ENCODE data around the gene DVL3.
A peak's percentile ranks its signal among the peaks of the same experiment; 100 is the strongest.

The DVL3 gene

DNA sequence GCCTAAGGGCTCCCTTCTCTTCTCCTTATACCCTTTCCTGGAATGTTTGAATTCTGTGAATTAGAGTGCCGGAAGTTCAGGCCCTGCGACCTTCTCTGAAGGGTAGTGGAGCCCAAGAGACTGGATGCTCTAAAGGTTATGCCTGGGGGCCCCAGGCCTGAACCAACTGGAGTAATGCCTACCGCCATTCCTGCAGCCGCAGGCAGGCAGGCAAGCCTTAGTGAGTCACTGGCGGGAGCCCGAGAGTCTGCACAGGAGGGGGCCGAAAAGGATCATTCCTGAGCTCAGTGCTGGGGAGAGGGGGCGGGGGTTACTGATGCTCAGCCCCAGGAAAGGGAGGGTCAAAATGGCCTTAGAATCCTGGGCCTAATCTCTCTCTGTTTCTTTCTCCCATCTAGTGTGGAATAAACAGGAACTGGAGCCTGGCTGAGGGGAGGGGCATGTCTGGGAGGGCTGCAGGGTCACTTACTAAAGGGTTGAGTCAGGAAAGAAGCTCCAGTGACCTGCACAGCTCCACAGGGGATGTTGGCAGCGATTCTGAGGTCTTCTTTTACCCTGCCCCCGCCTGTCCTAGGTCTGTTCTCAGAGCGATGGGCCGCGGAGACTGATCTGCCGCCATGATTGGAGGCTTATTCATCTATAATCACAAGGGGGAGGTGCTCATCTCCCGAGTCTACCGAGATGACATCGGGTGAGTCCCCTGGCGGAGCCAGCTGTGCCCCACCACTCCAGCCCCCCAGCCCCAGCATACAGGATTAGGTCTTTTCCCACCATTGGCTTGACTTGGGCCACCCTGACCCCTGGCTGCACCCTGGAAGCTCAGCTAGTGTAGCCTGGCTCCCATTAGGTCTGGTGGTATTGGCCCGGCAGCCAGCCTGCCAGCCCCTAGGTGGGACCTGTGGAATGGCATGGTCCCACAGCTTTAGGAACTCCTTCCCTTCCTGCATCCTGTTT lies 21.5 kb downstream of the DVL3 start:
- H3K4me3 ChIP-seq (ENCODE audit: low read depth, low read length): peak overlapping the region; percentile 93

DNA sequence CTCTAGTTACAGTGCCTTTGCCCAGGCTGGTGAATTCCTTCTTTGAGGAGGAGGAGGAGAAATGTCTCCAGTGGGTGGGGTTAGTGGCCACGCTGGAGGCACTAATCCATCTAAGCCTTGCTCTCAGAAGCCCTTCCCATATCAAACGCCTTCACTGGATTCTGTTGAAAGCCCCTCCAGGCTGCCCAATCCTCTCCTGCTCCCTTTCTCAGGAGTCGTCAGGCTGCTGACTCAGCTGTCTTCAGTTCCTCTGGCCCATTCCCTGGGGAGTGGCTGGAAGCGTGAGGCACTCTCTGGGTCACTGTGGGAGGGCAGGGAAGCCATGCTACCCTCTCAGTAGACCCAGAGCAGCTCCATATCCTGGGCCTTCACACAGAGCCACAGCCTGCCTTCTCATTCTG lies 22.2 kb downstream of the DVL3 start:
- H3K4me3 ChIP-seq (ENCODE audit: low read depth, low read length): no peak overlapping the region

DNA sequence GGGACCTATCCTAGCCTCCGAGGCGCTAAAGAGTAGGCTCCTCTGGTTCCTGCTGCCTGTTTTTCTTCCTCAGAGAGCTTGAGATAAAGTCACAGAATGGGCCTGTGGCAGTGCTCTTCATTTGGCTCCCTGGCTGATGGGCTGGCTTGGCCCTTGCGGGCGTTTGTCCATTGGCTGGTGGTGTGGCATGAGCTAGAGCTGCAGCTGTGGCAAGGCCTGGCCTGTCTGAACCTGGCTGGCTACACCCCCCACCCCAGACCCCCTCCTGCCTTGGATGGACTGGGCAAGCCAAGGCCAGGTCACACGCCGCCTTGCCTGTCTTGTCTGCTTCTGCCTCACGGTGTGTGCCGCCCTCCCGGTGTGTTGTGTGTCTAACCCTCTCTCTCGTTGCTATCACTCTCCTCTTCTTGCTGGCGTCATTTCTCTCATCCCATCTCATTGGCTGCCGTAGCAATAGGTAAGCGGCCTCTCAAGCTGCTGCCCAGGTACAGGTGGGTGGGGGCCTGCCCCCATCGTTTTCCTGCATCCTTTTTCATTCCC lies 22.7 kb downstream of the DVL3 start:
- no peak overlapping the region for H3K4me3 ChIP-seq (ENCODE audit: low read depth, low read length)

DNA sequence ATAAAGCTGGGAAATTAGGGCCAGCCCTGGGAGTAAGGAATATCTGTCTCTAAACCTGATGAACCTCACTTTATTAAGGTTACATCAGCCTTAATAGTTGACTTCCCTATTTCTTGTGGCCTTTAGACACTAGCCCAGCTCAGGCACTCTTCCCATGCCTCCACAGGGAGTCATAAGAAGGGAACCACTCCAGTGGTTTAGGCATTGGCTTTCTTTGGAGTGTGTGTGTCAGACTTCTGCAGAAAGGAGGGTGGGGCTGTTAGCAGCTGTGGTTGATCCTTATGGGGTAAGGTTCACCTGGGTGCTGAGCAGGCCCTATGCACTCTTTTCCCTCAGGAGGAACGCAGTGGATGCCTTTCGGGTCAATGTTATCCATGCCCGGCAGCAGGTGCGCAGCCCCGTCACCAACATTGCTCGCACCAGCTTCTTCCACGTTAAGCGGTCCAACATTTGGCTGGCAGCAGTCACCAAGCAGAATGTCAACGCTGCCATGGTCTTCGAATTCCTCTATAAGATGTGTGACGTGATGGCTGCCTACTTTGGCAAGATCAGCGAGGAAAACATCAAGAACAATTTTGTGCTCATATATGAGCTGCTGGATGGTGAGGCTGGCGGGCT lies 23.5 kb downstream of the DVL3 start:
- H3K4me3 ChIP-seq (ENCODE audit: low read depth, low read length): no peak overlapping the region

DNA sequence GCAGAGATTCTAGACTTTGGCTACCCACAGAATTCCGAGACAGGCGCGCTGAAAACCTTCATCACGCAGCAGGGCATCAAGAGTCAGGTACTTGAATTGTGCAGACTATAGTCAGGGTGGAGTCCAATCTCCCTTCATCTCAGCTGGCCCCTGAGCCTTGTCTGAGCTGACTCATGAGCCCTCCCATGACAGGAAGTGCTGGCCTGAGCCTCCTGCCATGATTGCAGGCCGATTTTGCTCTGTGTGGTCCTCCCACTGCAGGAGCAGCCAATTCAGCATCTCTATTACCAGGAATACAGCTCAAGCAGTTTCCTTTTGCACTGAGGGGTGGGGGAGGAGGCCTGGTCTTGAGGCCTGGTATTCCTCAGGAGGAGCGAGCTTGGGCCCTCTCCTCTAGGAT lies 25.0 kb downstream of the DVL3 start:
- H3K4me3 ChIP-seq (ENCODE audit: low read depth, low read length): no peak overlapping the region

- H3K4me3 ChIP-seq (ENCODE audit: low read depth, low read length): no peak overlapping the region
Observed at GRCh38 chr3:184181596-184181995, 26.4 kb downstream of the DVL3 start.

GRCh38 chr3:184183679-184184078 lies 28.5 kb downstream of the DVL3 start:
- no peak overlapping the region for H3K4me3 ChIP-seq (ENCODE audit: low read depth, low read length)

DNA sequence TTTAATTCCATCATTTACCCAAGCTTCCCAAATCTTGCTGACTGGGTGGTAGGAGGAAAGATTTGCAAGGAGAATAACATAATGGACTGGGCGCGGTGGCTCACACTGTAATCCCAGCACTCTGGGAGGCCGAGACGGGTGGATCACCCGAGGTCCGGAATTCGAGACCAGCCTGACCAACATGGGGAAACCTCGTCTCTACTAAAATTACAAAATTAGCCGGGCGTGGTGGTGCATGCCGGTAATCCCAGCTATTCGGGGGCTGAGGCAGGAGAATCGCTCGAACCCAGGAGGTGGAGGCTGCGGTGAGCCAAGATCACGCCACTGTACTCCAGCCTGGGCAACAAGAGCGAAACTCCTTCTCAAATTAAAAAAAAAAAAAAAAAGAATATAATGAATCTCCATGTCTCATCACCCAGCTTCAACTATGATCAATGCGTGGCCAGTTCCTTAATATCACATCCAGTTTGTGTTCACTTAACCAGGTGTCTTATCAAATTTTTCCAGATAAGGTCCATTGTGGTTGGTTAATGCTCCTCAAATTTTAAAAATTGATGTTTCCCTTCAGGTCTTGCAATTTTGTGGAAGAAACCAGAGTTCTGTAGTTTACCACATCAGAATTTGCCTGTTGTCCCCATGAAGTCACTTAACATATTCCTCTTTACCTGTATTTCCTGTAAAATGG lies 29.5 kb downstream of the DVL3 start:
- no peak overlapping the region for H3K4me3 ChIP-seq (ENCODE audit: low read depth, low read length)

- H3K4me3 ChIP-seq (ENCODE audit: low read depth, low read length): peak overlapping the region; percentile 98
Observed at GRCh38 chr3:184185461-184186183, 30.4 kb downstream of the DVL3 start.

GRCh38 chr3:184186184-184186901 lies 31.2 kb downstream of the DVL3 start, which contains the start of gene ABCF3:
TSS of gene ABCF3 (plus strand) at chr3:184186199. CDS start at chr3:184186208, 9 bp downstream.
- H3K4me3 ChIP-seq (ENCODE audit: low read depth, low read length): peak within 1 kb of the TSS; percentile 98

- H3K4me3 ChIP-seq (ENCODE audit: low read depth, low read length): peak overlapping the region; percentile 98
Observed at GRCh38 chr3:184186902-184187207, 31.7 kb downstream of the DVL3 start.

- no peak overlapping the region for H3K4me3 ChIP-seq (ENCODE audit: low read depth, low read length)
Observed at GRCh38 chr3:184188080-184188479, 32.9 kb downstream of the DVL3 start.

GRCh38 chr3:184189421-184189820 lies 34.2 kb downstream of the DVL3 start:
- no peak overlapping the region for H3K4me3 ChIP-seq (ENCODE audit: low read depth, low read length)

GRCh38 chr3:184192889-184193288 lies 37.7 kb downstream of the DVL3 start:
- H3K4me3 ChIP-seq (ENCODE audit: low read depth, low read length): no peak overlapping the region

- H3K4me3 ChIP-seq (ENCODE audit: low read depth, low read length): no peak overlapping the region
Observed at GRCh38 chr3:184193991-184194539, 38.9 kb downstream of the DVL3 start.

GRCh38 chr3:184196536-184196935 lies 41.4 kb downstream of the DVL3 start:
- H3K4me3 ChIP-seq (ENCODE audit: low read depth, low read length): no peak overlapping the region

DNA sequence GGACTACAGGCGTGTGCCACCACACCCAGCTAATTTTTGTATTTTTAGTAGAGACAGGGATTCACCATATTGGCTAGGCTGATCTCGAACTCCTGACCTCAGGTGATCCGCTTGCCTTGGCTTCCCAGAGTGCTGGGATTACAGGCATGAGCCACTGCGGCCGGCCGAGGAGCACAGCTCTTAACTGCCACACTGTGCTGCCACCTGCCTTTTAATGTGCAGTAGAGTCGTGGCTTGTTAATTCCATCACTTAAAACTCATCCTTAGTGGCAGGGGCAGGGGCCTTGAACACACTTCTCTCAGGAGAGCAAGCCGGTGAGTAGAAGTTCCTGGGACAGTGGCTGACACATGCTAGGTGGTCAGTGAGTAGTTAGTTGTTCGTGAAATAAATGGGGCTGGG lies 43.3 kb downstream of the DVL3 start:
- H3K4me3 ChIP-seq (ENCODE audit: low read depth, low read length): no peak overlapping the region

- no peak overlapping the region for H3K4me3 ChIP-seq (ENCODE audit: low read depth, low read length)
Observed at GRCh38 chr3:184200825-184201224, 45.6 kb downstream of the DVL3 start.

DNA sequence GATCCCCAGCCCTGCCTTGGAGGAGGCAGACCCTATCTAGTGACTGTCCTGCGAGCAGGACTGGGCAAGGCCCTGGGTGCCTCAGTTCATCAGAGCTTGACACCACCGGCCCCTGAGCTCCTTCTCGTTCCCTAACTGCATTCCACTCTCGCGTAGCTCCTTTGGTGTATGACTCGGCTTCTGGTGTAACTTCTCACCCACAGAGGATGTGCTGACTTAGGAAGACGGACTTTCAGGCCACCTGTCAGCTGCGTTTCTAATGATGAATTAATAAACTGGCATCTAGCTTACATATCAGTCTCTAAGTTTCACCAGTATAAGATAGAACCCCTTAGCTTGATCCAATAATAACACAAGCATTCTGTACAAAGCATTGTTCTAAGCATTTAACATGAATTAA lies 48.3 kb downstream of the DVL3 start:
- H3K4me3 ChIP-seq (ENCODE audit: low read depth, low read length): no peak overlapping the region

Measured in iPS-11a (cell line).